ENCODE data around the gene PPP1R27.

Gene PPP1R27

DNA sequence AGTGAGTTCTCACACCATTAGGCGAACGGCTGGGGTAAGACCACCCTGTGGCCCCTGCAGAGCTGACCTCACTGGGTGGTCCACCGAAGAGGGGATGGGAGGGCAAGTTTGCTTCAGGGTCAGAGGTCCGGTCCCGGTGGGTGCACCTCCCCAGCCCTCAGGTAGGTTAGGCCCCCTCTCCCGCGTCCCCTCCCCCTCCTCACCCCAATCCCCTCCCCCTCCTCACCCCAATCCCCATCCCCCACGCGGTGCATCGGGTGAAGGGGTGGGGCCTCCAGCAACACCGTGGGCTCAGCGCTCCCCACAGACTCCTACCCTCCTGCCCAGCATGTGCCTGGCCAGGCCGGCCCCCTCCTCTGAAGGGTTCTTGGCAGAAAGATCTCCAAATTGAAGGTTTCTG lies 15.1 kb downstream of the PPP1R27 start:
- FAIRE-seq: no peak

DNA sequence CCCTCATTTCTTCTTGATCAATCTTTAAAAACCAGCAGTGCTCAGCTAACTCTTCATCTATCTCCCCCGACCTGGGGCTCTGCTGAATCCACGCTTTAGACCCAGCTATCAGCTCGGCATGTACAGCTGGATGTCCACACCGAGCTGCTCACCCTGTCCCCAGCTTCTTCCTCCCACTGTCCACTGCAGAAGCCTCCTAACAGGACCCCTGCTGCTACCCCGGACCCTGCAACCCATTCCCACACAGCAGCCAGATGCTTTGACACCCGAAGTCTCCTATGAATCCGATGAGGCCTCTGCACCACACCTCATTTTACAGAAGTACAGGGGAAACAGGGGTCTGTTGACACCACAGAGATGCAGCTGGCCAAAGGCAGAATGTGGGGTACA lies 17.1 kb downstream of the PPP1R27 start:
- no peak for FAIRE-seq

DNA sequence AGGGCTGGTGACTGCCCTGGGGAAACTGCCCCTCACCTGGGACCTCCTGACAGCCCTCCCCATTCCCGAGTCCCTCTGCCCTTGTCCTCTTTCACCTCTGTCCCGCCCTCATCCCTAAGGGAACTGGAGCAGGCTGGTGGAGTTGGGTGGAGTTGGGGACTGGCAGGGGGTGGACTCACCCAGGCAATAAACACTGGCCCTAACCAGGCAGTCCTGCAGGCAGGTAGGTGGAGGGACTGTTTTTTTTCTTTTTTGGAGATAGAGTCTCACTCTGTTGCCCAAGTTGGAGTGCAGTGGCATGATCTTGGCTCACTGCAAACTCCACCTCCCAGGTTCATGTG lies 19.2 kb downstream of the PPP1R27 start:
- no peak for FAIRE-seq

DNA sequence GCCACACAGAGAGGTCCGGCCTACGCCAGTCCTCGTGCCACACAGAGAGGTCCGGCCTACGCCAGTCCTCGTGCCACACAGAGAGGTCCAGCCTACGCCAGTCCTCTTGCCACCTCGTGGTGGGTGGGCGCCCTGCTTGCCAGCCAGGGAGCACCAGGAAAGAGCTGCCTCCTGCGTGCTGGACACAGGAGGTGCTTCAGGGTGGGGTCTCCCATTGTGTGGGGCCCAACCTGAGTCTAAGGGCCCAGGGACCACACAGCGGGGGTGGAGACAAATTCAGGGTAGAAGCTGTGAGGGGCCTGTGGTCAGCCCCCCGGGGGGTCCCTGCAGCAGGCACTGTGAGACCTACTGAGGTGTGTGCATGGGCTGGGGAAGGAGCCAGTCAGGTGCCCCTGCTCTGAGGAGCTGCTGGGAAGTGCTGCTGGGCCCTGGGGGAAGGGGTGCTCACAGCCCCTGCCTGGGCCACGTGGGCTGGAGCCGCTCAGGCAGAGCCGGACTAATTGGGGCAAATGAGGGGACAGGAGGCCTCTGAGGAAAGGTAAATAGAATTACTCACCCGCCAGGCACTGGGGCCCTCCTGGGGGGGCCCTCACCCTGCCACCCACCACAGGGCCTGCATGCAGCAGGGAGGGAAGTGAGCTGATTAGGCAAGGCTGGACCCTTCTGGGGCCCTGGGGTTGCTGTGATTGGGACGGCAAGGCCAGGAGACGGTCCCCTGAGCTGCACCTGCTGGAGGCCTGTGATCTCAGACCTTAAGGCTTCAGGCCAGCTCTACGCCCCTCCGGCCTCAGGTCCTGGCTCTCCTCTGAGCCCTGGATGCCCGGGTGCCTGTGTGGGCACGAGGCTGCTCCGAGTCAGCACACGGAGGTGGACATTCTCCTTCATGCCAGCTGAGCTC lies 19.9 kb downstream of the PPP1R27 start:
- no peak for FAIRE-seq

DNA sequence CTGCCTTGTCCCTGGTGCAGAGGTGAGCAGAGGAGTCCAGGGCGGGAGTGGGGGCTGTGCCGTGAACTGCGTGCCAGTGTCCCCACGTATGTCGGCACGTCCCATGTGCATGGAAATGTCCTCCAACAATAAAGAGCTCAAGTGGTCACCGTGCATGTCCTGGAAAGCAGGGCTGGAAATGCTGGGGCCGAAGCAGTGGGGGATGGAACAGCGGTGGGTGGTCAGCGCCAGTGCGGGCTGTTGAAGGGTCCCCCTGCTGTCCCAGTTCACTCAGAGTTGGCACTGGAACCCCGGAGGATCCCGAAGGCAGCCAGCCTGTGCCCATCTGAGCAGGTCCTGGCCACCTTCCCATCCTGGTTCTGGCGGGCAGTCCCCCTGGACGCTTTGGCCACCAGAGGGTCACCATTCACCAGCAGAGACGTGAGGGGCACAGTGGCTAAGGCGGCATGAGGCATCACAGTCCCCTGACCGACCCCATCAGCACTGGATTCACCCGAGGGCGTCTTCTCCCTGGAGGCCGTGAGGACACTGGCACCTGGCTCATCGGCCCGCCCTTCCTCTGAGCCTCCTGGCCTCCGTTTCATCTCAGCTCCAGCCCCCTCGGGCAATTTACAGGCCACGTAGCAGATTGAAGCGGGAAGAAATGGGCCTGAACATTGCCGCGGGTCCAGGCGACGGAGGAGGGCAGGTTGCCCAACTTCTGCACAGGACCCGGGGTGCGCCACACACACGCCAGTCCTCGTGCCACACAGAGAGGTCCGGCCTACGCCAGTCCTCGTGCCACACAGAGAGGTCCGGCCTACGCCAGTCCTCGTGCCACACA lies 20.8 kb downstream of the PPP1R27 start:
- FAIRE-seq: no peak

DNA sequence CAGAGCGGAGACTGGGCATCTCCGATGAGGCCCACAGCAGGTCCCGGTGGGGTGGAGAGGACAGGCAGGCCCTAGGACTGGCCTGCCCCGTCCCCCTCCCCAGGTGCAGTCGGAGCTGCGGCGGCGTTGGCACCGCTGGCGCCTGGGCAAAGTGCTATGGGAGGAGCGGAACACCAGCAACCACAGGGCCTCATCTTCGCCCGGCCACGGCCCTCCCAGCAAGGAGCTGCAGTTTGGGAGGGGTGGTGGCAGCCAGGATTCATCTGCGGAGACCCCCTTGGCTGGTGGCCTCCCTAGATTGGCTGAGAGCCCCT lies 21.5 kb downstream of the PPP1R27 start:
- no peak for FAIRE-seq

DNA sequence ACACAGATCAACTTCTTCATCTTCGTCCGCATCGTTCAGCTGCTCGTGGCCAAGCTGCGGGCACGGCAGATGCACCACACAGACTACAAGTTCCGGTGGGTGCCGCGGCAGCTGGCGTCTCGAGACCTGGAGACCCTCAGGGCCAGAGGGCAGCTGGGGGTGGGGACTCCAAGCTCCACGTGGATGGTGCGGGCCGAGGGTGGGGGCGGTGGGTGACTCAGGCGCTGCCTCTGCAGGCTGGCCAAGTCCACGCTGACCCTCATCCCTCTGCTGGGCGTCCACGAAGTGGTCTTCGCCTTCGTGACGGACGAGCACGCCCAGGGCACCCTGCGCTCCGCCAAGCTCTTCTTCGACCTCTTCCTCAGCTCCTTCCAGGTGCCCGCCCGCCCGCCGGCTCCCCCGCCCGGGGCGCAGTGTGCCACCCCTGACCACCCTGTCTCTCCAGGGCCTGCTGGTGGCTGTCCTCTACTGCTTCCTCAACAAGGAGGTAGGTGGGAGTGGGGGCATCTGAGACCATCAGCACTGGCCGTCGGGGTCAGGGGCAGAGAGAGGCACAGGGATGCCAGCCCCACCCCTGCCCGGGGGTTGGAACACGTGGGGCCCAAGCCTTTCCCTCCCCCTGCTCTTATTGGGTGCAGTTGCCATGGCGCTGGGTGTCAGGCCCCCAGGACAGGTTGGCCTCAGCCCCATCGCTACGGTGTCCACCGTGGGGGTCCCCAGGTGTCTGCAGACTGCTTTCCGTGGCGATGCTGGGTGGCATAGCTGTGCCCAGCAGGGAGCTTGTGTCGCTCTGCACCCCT lies 22.1 kb downstream of the PPP1R27 start:
- FAIRE-seq: no peak

DNA sequence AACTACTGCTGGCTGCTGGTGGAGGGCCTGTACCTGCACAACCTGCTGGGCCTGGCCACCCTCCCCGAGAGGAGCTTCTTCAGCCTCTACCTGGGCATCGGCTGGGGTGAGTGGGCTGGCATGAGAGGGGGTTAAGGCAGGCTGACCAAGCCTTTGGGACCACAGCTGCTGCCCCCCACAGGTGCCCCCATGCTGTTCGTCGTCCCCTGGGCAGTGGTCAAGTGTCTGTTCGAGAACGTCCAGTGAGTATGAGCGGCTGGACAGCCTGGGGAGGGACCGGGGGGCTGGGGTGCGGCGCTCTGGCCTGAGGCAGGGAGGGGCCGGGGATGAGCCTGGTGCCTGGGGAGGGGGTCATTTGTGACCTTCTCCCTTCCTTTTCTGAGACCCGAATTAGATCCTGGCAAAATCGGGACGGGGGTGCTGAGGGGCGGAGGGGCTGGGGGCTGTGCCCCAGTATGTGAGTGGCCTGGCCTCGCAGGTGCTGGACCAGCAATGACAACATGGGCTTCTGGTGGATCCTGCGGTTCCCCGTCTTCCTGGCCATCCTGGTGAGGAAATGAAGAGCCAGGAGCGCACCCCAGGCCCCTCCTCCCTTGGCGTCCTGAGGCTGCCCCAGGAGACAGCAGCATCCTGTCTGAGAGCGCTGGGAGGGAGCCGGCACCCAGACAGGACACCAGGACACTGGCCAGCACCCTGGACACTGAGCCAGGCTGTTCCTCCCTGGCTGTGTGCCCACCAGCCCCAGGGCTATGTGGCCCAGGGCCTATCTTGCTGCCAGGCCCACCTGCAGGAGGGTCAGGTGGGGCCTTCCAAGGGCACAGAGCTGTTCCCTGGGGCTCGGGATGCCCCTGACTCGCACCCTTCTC lies 22.9 kb downstream of the PPP1R27 start:
- FAIRE-seq: no peak

DNA sequence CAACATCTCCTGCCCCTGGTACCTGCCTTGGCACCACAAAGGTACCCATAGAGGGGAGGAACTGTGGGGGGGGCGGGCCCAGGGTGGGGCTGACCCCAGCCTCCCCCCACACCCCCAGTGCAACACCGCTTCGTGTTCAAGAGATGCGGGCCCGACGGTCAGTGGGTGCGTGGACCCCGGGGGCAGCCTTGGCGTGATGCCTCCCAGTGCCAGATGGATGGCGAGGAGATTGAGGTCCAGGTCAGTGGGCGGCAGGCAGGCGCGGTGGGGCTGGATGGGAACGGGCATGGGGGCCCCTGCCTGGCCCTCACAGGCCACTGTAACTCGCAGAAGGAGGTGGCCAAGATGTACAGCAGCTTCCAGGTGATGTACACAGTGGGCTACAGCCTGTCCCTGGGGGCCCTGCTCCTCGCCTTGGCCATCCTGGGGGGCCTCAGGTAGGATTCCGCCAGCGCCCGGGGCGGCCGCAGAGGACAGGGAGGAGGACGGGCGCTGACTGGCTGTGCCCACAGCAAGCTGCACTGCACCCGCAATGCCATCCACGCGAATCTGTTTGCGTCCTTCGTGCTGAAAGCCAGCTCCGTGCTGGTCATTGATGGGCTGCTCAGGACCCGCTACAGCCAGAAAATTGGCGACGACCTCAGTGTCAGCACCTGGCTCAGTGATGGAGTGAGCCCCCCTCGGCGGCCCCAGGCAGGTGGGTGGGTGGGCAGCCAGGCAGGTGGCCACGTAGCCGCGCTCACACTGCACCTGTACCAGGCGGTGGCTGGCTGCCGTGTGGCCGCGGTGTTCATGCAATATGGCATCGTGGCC lies 23.8 kb downstream of the PPP1R27 start:
- no peak for FAIRE-seq

DNA sequence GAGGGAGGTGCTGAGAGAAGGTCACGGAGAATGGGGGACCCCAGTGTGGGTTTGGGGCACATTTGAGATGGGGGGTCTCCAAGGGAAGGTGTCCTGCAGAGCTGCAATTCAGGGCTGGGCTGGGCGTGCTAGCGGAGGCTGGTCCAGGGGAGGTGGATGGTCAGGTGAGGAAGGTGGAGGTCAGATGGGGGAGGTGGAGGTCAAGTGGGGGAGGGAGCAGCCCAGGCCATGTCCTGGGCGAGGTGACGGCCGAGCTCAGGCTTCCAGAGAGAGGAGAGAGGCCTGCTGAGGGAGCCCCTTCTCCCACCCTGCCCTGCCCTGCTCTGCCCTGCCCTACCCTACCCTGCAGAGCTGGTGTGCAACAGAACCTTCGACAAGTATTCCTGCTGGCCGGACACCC lies 24.4 kb downstream of the PPP1R27 start:
- no peak for FAIRE-seq

DNA sequence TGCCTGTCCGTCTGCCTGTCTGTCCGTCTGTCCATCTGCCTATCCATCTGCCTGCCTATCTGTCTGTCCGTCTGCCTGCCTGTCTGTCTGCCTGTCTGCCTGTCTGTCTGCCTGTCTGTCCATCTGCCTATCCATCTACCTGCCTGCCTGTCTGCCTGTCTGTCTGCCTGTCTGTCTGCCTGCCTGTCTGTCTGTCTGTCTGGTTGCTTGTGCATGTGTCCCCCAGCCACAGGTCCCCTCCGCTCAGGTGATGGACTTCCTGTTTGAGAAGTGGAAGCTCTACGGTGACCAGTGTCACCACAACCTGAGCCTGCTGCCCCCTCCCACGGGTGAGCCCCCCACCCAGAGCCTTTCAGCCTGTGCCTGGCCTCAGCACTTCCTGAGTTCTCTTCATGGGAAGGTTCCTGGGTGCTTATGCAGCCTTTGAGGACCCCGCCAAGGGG lies 25.3 kb downstream of the PPP1R27 start:
- no peak for FAIRE-seq

DNA sequence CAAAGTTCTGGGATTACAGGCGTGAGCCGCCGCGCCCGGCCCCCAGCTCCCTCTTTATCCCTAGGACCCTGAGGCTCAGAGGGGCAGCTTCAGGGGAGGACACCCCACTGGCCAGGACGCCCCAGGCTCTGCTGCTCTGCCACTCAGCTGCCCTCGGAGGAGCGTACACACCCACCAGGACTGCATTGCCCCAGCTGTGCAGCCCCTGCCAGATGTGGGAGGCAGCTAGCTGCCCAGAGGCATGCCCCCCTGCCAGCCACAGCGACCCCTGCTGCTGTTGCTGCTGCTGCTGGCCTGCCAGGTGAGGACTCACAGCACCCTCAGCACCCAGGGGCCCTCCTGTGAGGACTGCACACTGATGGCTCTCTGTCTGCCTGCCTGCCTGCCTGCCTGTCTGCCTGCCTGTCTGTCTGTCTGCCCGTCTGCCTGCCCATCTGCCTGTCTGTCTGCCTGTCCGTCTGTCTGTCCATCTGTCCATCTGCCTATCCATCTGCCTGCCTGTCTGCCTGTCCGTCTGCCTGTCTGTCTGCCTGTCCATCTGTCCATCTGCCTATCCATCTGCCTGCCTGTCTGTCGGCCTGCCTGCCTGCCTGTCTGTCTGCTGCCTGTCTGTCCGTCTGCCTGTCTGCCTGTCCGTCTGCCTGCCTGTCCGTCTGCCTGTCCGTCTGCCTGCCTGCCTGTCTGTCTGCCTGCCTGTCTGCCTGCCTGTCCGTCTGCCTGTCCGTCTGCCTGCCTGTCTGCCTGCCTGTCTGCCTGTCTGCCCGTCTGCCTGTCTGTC lies 25.9 kb downstream of the PPP1R27 start:
- no peak for FAIRE-seq

DNA sequence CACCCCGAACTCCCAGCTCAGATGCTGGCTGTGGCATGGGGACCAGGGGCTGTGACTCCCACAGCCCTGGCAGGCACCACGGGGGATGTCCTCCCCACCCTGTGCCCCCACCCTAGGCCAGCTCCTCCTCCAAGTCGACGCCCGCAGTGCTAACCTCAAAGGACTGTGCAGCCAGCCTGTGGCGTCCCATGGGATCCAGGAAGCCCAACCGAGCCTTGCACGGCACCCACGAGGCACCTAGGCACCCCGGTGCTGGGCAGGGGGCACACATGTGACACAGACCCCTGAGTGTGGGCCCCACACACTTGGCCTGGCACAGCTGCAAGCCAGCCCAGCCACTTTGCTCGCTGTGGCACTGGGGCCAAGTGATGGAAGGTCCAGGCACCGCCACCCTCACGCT lies 27.0 kb downstream of the PPP1R27 start:
- no peak for FAIRE-seq

DNA sequence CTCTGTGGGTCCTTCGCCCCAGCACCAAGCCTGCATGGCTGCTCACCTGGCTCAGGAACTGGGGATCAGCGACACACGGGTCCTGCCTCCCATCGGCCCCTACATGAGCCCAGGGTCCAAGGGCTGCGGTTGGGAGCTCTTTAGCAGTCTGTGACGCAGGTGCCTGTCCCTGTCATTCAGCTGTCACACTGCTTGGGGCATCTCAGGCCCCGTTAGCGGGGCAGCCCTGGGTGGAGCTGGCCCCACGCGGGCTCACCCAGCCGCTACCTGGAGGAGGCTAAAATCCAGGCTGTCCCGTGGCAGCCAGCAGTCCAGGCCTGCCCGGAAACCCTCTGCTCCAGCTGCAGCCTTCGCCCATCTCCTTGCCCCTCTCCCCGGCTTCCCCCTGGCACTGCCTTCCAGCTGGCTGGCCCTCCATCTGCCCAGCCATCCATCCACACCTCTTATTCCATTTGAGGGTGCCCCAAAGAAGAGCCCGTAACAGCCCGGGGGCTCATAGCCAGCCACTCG lies 27.6 kb downstream of the PPP1R27 start:
- FAIRE-seq: no peak

DNA sequence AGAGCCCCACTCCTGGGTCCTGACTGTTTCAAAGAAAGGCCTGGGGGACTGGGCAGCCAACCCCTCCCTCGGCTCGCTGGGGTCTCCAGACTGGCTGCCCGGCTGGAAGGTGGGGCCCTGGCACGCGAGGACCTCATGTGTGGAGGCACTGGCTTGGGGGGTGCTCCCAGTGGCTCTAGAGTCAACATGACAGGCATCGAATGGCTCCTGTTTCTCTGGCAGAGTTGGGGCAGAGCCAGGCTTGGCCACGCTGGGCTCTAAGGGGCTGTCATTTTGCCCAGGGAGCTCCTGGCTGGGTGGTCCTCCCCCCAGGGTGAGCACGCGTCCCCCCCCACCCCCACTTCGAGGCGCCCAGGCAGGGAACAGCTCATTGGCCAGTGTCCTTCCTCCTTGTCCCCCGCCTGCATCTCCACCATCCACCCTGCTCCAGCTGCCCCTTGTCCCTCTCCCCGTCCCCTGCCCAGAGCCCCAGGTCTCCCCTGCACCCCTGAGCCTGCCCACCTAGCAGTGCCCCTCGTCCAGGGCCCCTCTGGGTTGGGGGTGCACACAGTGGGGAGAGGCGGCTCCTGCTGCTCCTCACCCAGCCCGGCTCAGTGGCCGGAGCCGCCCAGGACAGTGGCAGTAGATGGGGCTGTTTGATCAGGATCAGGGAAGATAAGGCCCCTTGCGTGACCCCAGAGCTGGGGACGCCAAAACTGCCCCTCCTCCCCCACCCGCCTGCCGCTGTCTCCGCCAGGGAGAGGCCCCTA lies 28.2 kb downstream of the PPP1R27 start:
- FAIRE-seq: no peak

DNA sequence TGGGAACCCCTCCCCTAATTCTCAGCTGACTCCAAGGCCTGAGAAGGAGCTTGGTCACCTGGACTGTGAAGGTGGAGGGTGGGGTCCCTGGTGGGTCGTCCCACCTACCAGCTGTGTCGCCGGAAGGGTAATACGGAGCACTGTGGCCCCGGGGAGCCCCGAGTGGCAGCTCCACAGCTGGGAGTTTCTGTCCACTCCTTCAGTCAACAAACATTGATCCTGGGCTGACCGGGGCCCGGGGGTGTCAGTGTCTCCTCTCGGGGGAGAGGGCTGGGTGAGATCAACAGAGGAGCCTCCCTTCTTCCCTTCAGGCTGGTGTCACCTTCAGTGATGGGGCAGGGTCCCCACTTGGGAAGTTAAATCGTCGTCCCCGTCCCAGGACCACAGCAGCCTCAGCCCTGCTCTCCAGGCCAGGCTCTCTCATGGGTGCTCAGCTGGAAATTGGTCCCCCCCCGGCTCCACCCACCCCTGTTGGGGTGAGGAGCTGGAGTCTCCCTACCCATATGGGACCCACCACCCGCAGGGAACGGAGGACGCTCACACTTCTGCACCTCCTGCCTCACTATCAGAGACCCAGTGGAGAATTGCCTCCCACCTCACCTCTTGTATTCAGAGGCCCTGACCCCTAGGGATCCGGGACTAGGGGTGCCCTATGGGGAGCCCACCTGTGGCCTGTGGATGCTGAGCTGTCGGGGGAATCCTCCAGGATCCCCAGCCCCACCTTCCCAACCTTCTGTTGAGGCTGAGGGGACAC lies 29.0 kb downstream of the PPP1R27 start:
- FAIRE-seq: no peak

DNA sequence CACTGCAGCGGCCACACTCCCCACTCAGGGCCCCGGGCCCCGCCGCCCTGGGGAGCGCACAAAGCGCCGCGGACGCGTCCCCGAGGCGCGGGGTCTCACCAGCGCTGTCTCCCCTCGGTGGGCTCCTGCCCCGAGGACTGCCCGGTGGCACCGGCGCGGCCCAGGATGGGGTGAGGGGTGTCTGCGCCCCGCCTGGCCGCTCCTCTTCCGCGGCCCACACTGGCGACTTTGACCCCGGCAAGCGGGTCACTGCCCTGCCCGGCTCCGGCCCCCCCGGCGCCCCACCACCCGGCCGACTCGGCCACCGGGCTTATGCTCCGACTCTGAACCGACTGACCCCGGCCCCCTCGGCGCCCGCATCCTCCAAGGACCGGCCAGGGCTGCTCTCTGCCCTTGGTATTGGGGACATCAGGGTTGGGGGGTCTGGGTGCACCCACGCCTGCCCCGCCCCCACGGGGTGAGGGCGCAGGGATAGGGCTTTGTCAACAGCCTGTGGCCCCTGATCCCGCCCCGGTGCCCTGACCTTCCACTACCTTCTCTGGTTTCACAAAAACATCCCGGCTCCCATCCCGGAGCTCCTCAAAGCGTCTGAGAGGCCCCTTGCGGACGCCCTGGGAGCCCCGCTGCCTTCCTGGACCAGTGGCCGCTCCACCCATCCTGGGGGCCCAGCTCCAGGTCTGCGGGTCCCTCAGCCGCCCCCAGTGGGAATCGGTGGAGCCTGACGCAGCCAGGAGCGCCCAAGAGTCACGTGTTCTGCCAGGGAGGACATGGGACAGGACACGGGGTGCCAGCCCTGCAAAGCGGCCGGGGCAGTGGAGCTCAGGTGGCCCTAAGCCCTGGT lies 30.1 kb downstream of the PPP1R27 start:
- no peak for FAIRE-seq
